Mesenchymal stem cell (in vitro differentiated cells and primary cell): ENCODE measurements around the gene HELT.

Source experiments
- DNase-seq: peaks from one replicate; pipeline ENCODE4 v3.0.0-alpha.2; 2013
- H2AFZ ChIP-seq: one replicate; pipeline ENCODE4 v1.6.1; 2013; ENCODE audit warnings: low read depth, mild to moderate bottlenecking, control low read depth, inconsistent platforms, low read length, moderate library complexity
- H2AK5ac ChIP-seq: 2 replicates; pipeline ENCODE4 v1.6.1; 2013; ENCODE audit warnings: low read length, moderate library complexity, mild to moderate bottlenecking, inconsistent platforms; ENCODE audit not compliant: severe bottlenecking
- H2BK120ac ChIP-seq: one replicate; pipeline ENCODE4 v1.6.1; 2013; ENCODE audit warnings: low read depth, mild to moderate bottlenecking, inconsistent platforms, low read length, moderate library complexity
- H2BK12ac ChIP-seq, 2 experiments: one replicate each; pipeline ENCODE4 v1.6.1; 2013; ENCODE audit warnings: inconsistent platforms in 2 of 2, low read length in 2 of 2, mild to moderate bottlenecking in 2 of 2, moderate library complexity in 2 of 2, control low read depth in 1 of 2
- H2BK15ac ChIP-seq: one replicate; pipeline ENCODE4 v1.6.1; 2013; ENCODE audit warnings: mild to moderate bottlenecking, low read depth, inconsistent platforms; ENCODE audit not compliant: poor library complexity, severe bottlenecking
- H2BK5ac ChIP-seq: 2 replicates; pipeline ENCODE4 v1.6.1; 2013; ENCODE audit warnings: low read depth, mild to moderate bottlenecking, low read length, control low read depth, inconsistent platforms; ENCODE audit not compliant: poor library complexity, severe bottlenecking
- H3K14ac ChIP-seq, 2 experiments: one replicate each; pipeline ENCODE4 v1.6.1; 2013; ENCODE audit warnings: inconsistent platforms in 2 of 2, low read length in 2 of 2, control low read depth in 1 of 2, mild to moderate bottlenecking in 1 of 2, moderate library complexity in 1 of 2
- H3K18ac ChIP-seq, 2 experiments: one replicate each; pipeline ENCODE4 v1.6.1; 2013; ENCODE audit warnings: inconsistent platforms in 2 of 2, low read length in 2 of 2, control low read depth in 1 of 2, low read depth in 1 of 2, mild to moderate bottlenecking in 1 of 2
- H3K23ac ChIP-seq, 2 experiments: one replicate each; pipeline ENCODE4 v1.6.1; 2013; ENCODE audit warnings: inconsistent platforms in 2 of 2, low read length in 2 of 2, mild to moderate bottlenecking in 2 of 2, moderate library complexity in 2 of 2, control low read depth in 1 of 2
- H3K27ac ChIP-seq: 2 replicates; pipeline ENCODE4 v1.5.1; 2013; ENCODE audit warnings: mild to moderate bottlenecking, moderate library complexity, low read length, control low read depth, inconsistent platforms; ENCODE audit not compliant: poor library complexity, severe bottlenecking
- H3K27me3 ChIP-seq, 2 experiments: 2 replicates each; pipeline versions ENCODE4 v1.6.1 to v1.7.0; 2013; ENCODE audit warnings: low read length in 2 of 2, mild to moderate bottlenecking in 2 of 2, moderate library complexity in 2 of 2, control low read depth in 1 of 2, inconsistent platforms in 1 of 2; ENCODE audit not compliant: control insufficient read depth in 1 of 2, insufficient read depth in 1 of 2
- H3K36me3 ChIP-seq, 2 experiments: 2 replicates each; pipeline versions ENCODE4 v1.6.1 to v1.7.0; 2013; ENCODE audit warnings: low read length in 2 of 2, control low read depth in 1 of 2, inconsistent platforms in 1 of 2, low read depth in 1 of 2, mild to moderate bottlenecking in 1 of 2; ENCODE audit not compliant: insufficient read depth in 2 of 2, control insufficient read depth in 1 of 2
- H3K4ac ChIP-seq, 2 experiments: one replicate each; pipeline ENCODE4 v1.6.1; 2013; ENCODE audit warnings: inconsistent platforms in 2 of 2, low read length in 2 of 2, mild to moderate bottlenecking in 2 of 2, moderate library complexity in 2 of 2, control low read depth in 1 of 2, low read depth in 1 of 2
- H3K4me1 ChIP-seq: 2 replicates; pipeline ENCODE4 v1.6.1; 2013; ENCODE audit warnings: low read depth, low read length, control low read depth; ENCODE audit not compliant: control insufficient read depth, insufficient read depth
- H3K4me2 ChIP-seq: 2 replicates; pipeline ENCODE4 v1.6.1; 2013; ENCODE audit warnings: low read length, mild to moderate bottlenecking, inconsistent platforms; ENCODE audit not compliant: poor library complexity, severe bottlenecking
- H3K4me3 ChIP-seq, 2 experiments: 2 replicates each; pipeline versions ENCODE4 v1.5.1 to v1.7.0; 2013; ENCODE audit warnings: low read length in 2 of 2, mild to moderate bottlenecking in 2 of 2, control low read depth in 1 of 2, low read depth in 1 of 2; ENCODE audit not compliant: insufficient read depth in 1 of 2
- H3K79me1 ChIP-seq: replicated peaks from 2 replicates; pipeline ENCODE4 v1.6.1; 2013; ENCODE audit warnings: mild to moderate bottlenecking, control low read depth, low read length, inconsistent platforms; ENCODE audit not compliant: poor library complexity, severe bottlenecking
- H3K9ac ChIP-seq: 2 replicates; pipeline ENCODE4 v1.7.0; 2013; ENCODE audit warnings: mild to moderate bottlenecking, low read length, moderate library complexity
- H3K9me3 ChIP-seq: 2 replicates; pipeline ENCODE4 v1.7.0; 2013; ENCODE audit warnings: mild to moderate bottlenecking, low read length; ENCODE audit not compliant: control insufficient read depth
- H4K8ac ChIP-seq: one replicate; pipeline ENCODE4 v1.6.1; 2013; ENCODE audit warnings: inconsistent platforms, mild to moderate bottlenecking, low read length, moderate library complexity
- H4K91ac ChIP-seq: one replicate; pipeline ENCODE4 v1.6.1; 2013; ENCODE audit warnings: mild to moderate bottlenecking, low read length, inconsistent platforms
- WGBS: methylation state at CpG from one replicate; pipeline ENCODE4 v1.1.7; 2013; ENCODE audit warnings: mixed read lengths; 5-methylcytosine and 5-hydroxymethylcytosine counted together

Gene HELT

GRCh38 chr4:185011408-185011807, 6.9 kb upstream of the HELT start:
- Histone ChIP-seq H3K27me3 (peaks cover 80 to 92% of the 10 kb centered on the region in 2 experiments), H4K91ac (no peak overlapping the region), H3K4ac (no peak overlapping the region), H3K9me3 (no peaks in the 10 kb centered on the region), H2AK5ac (no peak overlapping the region), H2BK5ac (no peak overlapping the region), H3K9ac (no peak overlapping the region), H3K23ac (no peak overlapping the region), H2BK12ac (no peak overlapping the region), H2BK120ac (no peak overlapping the region), H3K4me2 (no peak overlapping the region), H3K14ac (no peak overlapping the region), H2AFZ (no peak overlapping the region), H3K27ac (no peak overlapping the region), H2BK15ac (no peak overlapping the region), H3K18ac (no peak overlapping the region), H3K4me3 (no peak overlapping the region), H3K4me1 (peaks cover 5% of the 10 kb centered on the region), H3K79me1 (no peaks in the 10 kb centered on the region), H4K8ac (no peak overlapping the region), H3K36me3 (no peaks in the 10 kb centered on the region)
- 33% methylated on average over 8 of the region's 8 CpGs for WGBS
- DNase-seq, result peak; percentile 10

GRCh38 chr4:185013417-185014125, 4.7 kb upstream of the HELT start:
- DNase-seq, result peak; percentile 4
- Histone ChIP-seq H3K27ac (no peak overlapping the region), H4K8ac (no peak overlapping the region), H3K9ac (no peak overlapping the region), H3K4ac (no peak overlapping the region), H2BK5ac (no peak overlapping the region), H3K4me2 (no peak overlapping the region), H3K27me3 (peaks cover 96 to 98% of the 10 kb centered on the region in 2 experiments), H2BK12ac (no peak overlapping the region), H3K4me1 (peaks cover 9% of the 10 kb centered on the region), H3K79me1 (no peaks in the 10 kb centered on the region), H2AK5ac (no peak overlapping the region), H3K4me3 (peak overlapping the region in 1 of 2 experiments; percentile 48), H3K9me3 (no peaks in the 10 kb centered on the region), H4K91ac (no peak overlapping the region), H2BK120ac (no peak overlapping the region), H3K14ac (no peak overlapping the region), H3K23ac (no peak overlapping the region), H2AFZ (no peak overlapping the region), H3K18ac (no peak overlapping the region), H3K36me3 (no peaks in the 10 kb centered on the region), H2BK15ac (no peak overlapping the region)
- 28% methylated on average over 15 of the region's 16 CpGs for WGBS

- 69% methylated on average over 5 of the region's 5 CpGs for WGBS
- no peaks in the 10 kb centered on the region for H3K9me3 ChIP-seq
- no peak overlapping the region for H3K9ac ChIP-seq
Observed at GRCh38 chr4:185015108-185015507, 3.2 kb upstream of the HELT start.

GRCh38 chr4:185016101-185016940, 2.0 kb upstream of the HELT start:
- H3K23ac ChIP-seq, result no peak overlapping the region
- no peak overlapping the region for H3K27ac ChIP-seq
- H2BK12ac ChIP-seq, result no peak overlapping the region
- no peak overlapping the region for H2AFZ ChIP-seq
- no peak overlapping the region for H4K91ac ChIP-seq
- H3K4me1 ChIP-seq, result peaks cover 31% of the 10 kb centered on the region
- no peak overlapping the region for H2AK5ac ChIP-seq
- no peak overlapping the region for H4K8ac ChIP-seq
- no peaks in the 10 kb centered on the region for H3K36me3 ChIP-seq
- H3K4me2 ChIP-seq, result no peak overlapping the region
- no peak overlapping the region for H3K4me3 ChIP-seq
- no peak overlapping the region for H3K18ac ChIP-seq
- peaks cover 97 to 98% of the 10 kb centered on the region in 2 experiments for H3K27me3 ChIP-seq
- H3K9ac ChIP-seq, result no peak overlapping the region
- DNase-seq, result no peak
- no peak overlapping the region for H3K14ac ChIP-seq
- H3K79me1 ChIP-seq, result no peaks in the 10 kb centered on the region
- 4% methylated on average over 39 of the region's 47 CpGs for WGBS
- no peak overlapping the region for H2BK120ac ChIP-seq
- no peak overlapping the region for H2BK5ac ChIP-seq
- no peak overlapping the region for H3K4ac ChIP-seq
- H2BK15ac ChIP-seq, result no peak overlapping the region
- H3K9me3 ChIP-seq, result no peaks in the 10 kb centered on the region

More at GRCh38 chr4:185015108-185015507, 3.2 kb upstream of the HELT start:
- H3K23ac ChIP-seq, result no peak overlapping the region
- H3K18ac ChIP-seq, result no peak overlapping the region
- H3K27me3 ChIP-seq, result peaks cover 96 to 98% of the 10 kb centered on the region in 2 experiments
- no peak overlapping the region for H2BK120ac ChIP-seq
- H3K4me3 ChIP-seq, result no peak overlapping the region
- no peak overlapping the region for H2BK15ac ChIP-seq
- no peak overlapping the region for H2BK5ac ChIP-seq
- H2AFZ ChIP-seq, result no peak overlapping the region
- no peak for DNase-seq
- no peak overlapping the region for H3K4ac ChIP-seq
- peaks cover 20% of the 10 kb centered on the region for H3K4me1 ChIP-seq
- H2AK5ac ChIP-seq, result no peak overlapping the region
- H3K4me2 ChIP-seq, result no peak overlapping the region
- H3K79me1 ChIP-seq, result no peaks in the 10 kb centered on the region
- H3K14ac ChIP-seq, result no peak overlapping the region
- no peak overlapping the region for H4K8ac ChIP-seq
- H4K91ac ChIP-seq, result no peak overlapping the region
- no peaks in the 10 kb centered on the region for H3K36me3 ChIP-seq
- no peak overlapping the region for H2BK12ac ChIP-seq
- H3K27ac ChIP-seq, result no peak overlapping the region
